IMR-90 (cell line): ENCODE results near the gene KCTD16.

Experiments used
- CEBPB ChIP-seq: IDR thresholded peaks from 2 replicates; pipeline ENCODE4 v1.6.1; 2012; ENCODE audit warnings: low read depth, low read length, improper control_type of control experiment
- CHD1 ChIP-seq: IDR thresholded peaks from 2 replicates; pipeline ENCODE4 v1.6.1; 2012; ENCODE audit warnings: low read depth, low read length, improper control_type of control experiment
- CTCF ChIP-seq: conservative IDR thresholded peaks from 2 replicates; pipeline ENCODE4 v1.5.1; 2012; ENCODE audit warnings: mild to moderate bottlenecking, low read depth, low read length, improper control_type of control experiment
- FOS ChIP-seq: fragments of 150-350 bp; IDR thresholded peaks from 2 replicates; pipeline ENCODE4 v1.6.1; 2016; ENCODE audit warnings: low read depth, low read length
- MAFK ChIP-seq: IDR thresholded peaks from 2 replicates; pipeline ENCODE4 v1.6.1; 2012; ENCODE audit warnings: low read depth, low read length, improper control_type of control experiment
- MAZ ChIP-seq: IDR thresholded peaks from 2 replicates; pipeline ENCODE4 v1.6.1; 2012; ENCODE audit warnings: low read depth, mild to moderate bottlenecking, low read length, improper control_type of control experiment, moderate library complexity, borderline replicate concordance
- MXI1 ChIP-seq: IDR thresholded peaks from 2 replicates; pipeline ENCODE4 v1.6.1; 2012; ENCODE audit warnings: low read depth, mild to moderate bottlenecking, low read length, moderate library complexity, borderline replicate concordance
- NFE2L2 ChIP-seq: fragments of 150-350 bp; IDR thresholded peaks from 2 replicates; pipeline ENCODE4 v1.6.1; 2016; ENCODE audit warnings: low read depth, mild to moderate bottlenecking, low read length
- POLR2A ChIP-seq: IDR thresholded peaks from 2 replicates; pipeline ENCODE4 v1.6.1; 2012; ENCODE audit warnings: mild to moderate bottlenecking, low read depth, low read length
- RAD21 ChIP-seq: IDR thresholded peaks from 2 replicates; pipeline ENCODE4 v1.6.1; 2012; ENCODE audit warnings: low read length, improper control_type of control experiment
- RCOR1 ChIP-seq: IDR thresholded peaks from 2 replicates; pipeline ENCODE4 v1.6.1; 2012; ENCODE audit warnings: mild to moderate bottlenecking, low read length, improper control_type of control experiment; ENCODE audit not compliant: insufficient replicate concordance
- RFX5 ChIP-seq: IDR thresholded peaks from 2 replicates; pipeline ENCODE4 v1.8.0; 2012; ENCODE audit warnings: low read depth, mild to moderate bottlenecking, low read length, moderate library complexity
- SMC3 ChIP-seq: fragments of 150-350 bp; IDR thresholded peaks from 2 replicates; pipeline ENCODE4 v1.6.1; 2016; ENCODE audit warnings: low read depth, mild to moderate bottlenecking, antibody characterized with exemption, low read length, moderate library complexity
- TF ChIP-seq, protein P1 (sequence below): fragments of 150-350 bp; IDR thresholded peaks from 2 replicates; pipeline ENCODE4 v1.6.1; 2017; ENCODE audit warnings: mild to moderate bottlenecking, antibody characterized with exemption, low read length, low read depth

GRCh38 chr5:144267961-144268513 is 97.4 kb downstream of the KCTD16 start:
- no peak for TF ChIP-seq CTCF
- no peak for TF ChIP-seq POLR2A
- TF ChIP-seq, protein P1, sequence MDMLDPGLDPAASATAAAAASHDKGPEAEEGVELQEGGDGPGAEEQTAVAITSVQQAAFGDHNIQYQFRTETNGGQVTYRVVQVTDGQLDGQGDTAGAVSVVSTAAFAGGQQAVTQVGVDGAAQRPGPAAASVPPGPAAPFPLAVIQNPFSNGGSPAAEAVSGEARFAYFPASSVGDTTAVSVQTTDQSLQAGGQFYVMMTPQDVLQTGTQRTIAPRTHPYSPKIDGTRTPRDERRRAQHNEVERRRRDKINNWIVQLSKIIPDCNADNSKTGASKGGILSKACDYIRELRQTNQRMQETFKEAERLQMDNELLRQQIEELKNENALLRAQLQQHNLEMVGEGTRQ: no peak
- no peak for TF ChIP-seq MXI1
- TF ChIP-seq CEBPB: no peak
- no peak for TF ChIP-seq SMC3
- TF ChIP-seq MAZ: no peak
- TF ChIP-seq MAFK: no peak
- no peak for TF ChIP-seq RFX5
- no peak for TF ChIP-seq RAD21
- TF ChIP-seq CHD1: no peak
- no peak for TF ChIP-seq FOS
- TF ChIP-seq NFE2L2: no peak
- no peak for TF ChIP-seq RCOR1
